PC-3 (cell line): ENCODE data around the gene SUPT7L.

Source experiments
- CTCF ChIP-seq: fragments of 300-600 bp; sonication (generic); conservative IDR thresholded peaks from 2 replicates; pipeline ENCODE4 v1.5.1; 2017; ENCODE audit warnings: antibody characterized with exemption, low read depth, mild to moderate bottlenecking, low read length
- EZH2 ChIP-seq: fragments of 300-600 bp; sonication (generic); IDR thresholded peaks from one replicate; pipeline ENCODE4 v1.6.1; 2017; ENCODE audit warnings: antibody characterized with exemption, mild to moderate bottlenecking, low read length; ENCODE audit not compliant: unreplicated experiment

- TF ChIP-seq CTCF = no peak
- no peak for TF ChIP-seq EZH2
Observed at GRCh38 chr2:27708257-27708654, 44.8 kb upstream of the SUPT7L start.
